Activated T-cell treated with anti-CD3 and anti-CD28 coated beads for 24 hours (primary cell): ENCODE results near the gene FGR.

Experiments
- DNase-seq: peaks from one replicate; pipeline ENCODE4 v3.0.0-alpha.2; 2020; ENCODE audit warnings: low read depth

Gene FGR

DNA sequence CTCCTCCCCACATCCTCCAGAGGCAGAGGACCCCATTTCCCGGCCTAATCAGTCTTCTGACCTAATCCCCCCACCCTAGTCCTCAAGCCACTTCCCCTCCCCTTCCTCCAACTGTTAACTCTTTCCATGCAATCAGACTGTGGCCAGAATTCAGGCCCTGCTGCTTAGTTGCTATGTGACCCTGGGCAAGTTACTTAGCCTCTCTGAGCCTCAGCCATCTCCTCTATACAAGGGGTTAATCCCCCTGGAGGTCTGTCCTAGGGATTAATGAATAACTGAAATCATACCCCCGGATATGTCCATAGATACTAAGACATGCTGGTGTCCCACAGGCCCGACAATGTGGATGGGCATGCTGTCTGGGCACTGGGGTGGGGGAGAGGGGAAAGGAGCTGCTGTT, 49.3 kb downstream of the FGR start:
- no peak for DNase-seq

DNA sequence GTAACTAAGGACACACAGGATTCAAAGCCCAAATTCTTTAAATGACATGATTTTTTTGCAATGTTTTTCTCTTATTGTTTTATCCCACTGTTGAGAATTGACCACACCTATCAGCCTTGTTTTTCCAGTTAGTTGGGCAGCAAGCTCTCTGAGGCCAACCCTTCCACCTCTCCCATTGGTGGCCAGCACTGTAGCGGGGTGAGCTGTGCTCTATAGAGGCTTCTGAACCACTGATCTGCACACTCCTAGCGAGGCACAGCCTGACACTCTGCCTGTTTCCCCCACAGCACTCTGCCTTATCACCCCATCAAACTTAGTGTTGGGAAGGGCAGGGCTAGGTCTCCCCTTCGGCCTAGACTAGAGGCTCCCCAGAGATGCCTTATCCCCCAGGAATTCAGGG, 50.5 kb downstream of the FGR start:
- DNase-seq = no peak

DNA sequence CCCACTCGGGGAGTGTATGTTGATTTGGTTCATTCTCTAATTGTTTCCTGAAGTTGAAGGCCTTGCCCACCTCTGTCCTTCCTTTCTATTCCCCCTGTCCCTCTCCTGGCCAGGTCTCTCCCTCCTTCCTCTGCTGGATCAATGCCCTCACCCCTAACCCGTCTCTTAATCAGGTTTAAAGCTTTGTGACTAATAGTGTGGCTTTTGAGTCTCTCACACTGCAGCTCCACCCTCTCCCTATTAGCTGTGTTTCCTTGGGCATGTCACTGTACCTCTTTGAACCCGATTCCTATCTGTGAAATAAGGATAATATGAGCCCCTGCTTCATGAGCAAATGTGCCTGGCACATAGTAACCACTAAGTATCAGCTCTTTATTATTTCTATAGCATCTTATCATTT, 51.5 kb downstream of the FGR start:
- no peak for DNase-seq

DNA sequence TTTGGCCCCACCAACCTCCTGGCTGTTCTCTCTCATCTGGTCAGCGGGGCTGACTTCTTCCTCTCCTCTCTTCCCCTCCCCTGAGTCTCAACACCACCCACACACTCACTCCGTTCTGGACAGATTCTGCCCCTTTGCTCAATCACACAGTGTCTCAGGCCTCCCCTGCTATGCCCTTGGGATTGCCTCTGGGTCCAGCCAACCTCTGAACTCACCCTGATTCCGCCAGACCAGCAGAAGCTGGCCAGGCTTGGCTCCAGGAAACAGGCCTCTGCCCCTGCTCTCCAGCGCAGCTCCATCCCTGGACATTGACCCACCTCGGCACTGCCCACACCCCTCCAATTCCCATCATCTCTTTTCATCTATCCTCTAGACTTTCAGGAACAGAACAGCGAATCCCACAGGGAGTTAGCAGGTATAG, 53.2 kb downstream of the FGR start:
- no peak for DNase-seq

DNA sequence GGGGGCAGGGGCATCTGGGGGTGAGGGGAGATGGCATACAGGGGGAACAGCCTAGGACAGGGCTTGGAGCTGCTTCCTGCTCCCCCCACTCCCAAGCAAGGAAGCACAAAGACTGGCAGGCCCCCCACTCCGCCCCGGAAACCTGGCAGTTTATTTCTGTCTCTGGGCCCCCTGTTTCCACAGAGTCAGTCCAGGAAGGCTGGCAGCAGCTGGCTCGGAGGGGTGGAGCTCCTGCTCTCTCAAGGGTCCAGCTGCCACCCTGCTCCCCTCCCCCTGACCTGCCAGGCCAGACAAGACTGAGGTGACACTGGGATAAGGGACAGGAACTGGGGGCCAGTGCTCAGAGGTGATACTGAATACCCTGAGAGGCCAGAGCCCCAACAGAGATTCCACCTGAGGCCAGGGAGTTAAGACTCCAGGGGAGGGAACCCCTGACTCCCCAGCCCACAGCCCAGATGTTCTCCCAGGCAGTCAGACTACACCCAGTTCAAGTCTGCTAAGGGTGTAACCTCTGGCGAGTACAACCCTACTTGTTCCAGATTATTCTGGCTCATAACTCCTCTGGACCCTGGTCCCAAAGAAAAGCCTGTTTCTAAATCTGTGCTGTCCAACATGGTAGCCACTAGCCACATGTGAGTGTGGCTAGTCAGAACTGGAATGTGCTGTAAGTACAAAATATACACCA, 57.3 kb downstream of the FGR start:
- no peak for DNase-seq

DNA sequence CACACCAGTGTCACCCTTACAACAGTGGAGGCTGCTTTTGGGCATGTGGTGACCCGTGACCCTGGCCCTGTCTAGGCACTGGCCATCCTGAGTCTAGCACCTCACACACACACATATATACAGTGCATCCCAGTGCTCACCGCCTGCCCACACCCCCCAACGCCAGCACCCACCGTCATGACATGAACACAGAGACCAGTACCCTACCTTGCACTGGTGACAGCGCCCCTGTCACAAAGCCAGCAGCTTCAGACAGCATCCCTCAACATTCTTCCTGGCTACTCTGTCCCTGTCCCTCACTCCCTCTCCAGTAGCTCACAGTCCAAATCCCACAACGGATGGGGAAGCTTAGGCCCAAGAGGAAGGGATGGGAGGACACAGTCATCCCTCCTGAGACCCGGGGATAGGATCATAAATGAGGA, 58.2 kb downstream of the FGR start:
- no peak for DNase-seq

DNA sequence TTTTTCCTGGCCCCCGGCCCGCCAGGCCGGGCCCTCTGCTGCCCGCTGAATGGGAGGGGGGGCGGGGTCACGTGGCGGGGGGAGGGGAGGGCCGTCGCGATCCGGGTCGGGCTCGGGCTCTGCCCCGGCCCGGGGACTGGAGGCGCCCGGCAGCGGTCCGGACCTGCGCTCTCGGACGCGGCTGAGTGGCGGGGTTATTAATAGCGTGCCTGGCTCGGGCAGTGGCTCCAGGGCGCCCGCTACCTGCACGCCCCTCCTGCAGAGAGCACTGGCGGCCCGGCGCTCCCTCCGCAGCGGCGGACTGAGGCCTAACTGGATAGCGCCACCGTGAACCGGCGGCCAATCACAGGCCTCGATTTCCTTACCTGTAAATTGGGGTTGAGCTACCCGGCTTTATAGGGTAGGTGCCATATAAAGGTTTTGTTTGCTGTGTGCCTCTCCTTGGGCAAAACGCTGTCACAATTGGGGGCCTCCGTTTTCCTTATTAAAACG, 59.1 kb downstream of the FGR start:
- no peak for DNase-seq

DNA sequence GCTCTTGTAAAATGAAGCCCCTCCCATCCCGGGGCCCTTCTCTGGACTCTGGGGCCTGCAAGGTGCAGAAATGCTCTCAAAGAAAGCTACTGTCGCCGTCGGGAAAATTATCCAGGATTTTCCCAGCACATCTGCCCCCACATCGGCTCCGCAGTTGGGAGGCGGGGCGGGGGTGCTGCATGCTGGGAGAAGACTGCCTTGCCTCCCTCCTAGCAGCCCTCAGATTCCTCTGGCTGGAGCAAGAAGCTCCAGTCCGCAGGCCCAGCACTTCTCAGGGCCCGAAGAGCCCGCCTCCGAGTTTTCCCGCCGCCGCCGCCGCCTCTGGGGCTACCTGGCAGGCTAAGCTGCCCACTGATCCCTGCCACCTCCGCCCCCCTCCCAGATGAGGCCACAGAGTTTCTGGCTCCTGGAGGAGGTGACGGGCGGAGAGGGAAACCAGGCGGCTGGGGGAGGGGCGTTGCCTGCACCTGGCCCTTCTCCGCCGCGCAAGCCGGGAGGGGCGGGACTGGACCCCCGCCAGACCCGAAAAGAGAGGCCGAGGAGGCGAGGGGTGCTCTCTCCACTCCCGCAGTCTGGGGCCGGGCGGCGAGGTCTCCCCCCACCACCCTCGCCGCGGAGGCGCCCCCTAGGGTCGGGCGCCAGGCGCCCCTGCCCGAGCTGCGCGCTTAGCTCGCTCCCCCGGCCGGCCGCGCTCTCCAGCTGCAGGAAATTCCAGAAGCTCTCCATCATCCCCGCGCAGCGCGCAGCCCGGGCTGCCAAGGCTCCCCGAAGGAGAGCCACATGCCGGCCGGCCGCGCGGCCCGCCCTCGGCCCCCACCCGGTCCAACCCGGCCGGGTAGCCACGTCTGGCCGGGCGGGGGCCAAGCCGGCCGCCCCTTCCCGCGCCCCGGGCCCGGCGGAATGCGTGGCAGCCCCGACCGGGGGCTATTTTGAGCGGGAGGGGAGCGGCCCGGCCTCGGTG, 59.8 kb downstream of the FGR start:
- no peak for DNase-seq

DNA sequence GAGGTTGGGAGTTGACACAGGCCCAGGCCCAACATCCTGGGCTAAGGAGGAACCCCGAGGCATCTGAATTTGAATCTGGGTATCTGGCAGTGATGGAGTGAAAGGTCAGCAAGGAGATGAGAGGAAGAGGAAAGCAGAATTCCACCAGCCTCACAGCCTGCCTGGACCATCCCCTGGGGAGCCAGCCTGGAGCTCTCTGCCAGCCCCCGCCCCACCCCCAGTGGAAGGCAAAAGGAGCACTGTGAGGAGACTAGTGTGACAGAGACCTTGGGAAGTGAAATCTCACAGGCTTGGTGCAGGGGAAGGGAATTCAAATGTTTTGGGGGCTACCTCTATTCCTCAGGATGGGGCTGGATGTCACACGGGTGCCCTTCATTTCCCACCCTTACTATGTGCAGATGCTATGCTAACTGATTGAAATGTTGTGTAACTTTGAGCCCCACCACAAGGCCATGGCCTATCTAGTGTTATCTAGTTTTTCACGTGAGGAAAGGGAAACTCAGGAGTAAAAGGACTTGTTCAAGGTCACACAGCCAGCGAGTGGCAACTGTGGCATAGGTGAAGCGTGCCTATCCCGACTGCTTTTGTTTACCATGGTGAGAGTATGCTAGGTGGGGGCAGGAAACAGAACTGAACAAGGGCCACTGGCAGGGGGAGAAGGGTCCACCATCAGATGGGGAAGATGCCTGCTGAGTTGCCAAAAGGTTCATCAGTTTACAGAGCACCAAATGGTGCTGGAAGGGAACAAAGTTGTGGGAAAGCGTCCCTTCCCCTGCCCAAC, 60.8 kb downstream of the FGR start:
- no peak for DNase-seq

DNA sequence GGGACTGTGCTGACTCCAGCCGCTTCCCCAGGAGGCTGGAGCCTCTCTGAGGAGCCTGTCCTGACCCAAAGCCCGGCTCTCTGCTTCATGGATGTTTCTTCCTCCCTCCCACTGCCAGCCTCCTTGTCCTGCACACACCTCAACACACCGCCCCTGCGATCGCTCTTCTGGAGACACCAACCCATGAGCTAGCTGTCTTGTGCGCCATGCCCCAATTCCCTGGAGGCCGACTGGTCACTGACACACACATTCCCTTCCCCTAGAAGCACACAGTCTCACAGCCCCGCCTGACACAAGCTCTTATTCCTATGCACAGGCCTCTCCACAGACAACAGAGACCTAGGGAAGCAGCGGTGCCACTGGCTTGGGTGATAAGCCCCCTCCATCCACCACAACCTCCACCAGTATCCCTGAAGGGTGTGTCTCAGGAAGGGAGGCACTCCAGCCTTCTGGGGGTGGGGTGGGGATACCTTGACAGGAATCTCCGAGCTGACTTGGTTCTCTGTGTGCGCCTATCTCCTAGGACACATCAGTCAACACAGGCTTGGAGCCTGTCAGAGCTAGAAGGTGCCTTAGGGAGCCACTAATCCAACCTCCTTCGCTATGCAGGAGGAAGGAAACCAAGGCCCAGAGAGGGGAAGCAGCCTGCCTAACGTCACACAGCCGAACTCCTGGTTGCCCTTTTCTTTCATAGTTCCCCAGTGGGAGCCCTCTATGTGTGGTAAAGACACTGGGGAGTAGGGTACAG, 62.1 kb downstream of the FGR start:
- no peak for DNase-seq

DNA sequence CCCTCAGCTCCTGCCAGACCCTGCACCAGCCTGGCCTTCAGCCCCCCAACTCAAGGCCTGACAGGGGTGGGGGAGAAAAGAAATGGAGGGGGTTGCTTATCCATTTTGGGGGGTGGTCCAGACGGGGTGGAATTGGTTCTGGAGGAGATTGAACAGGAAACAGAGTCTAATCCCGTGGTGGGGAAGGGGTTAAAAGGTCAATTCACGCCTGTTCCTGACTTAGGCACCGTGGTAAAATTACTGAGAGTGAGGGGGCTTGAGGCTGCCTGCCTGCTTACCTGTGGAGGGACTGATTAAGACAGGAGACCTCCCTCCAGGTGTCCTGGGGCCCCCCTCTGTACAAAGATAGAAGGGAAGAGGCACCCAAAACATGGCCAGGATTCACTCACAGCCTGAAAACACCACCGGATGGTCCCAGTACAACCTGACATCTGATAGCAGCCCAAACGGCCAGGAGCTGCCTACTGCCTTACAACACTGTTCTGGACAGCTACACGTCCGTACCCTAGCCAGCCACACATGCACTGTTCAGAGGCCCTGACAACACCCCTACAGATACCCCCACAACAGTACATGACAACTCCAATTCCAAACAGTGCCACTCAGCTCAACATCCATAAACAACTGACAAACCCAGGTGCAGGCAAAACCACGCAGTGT, 62.8 kb downstream of the FGR start:
- no peak for DNase-seq

DNA sequence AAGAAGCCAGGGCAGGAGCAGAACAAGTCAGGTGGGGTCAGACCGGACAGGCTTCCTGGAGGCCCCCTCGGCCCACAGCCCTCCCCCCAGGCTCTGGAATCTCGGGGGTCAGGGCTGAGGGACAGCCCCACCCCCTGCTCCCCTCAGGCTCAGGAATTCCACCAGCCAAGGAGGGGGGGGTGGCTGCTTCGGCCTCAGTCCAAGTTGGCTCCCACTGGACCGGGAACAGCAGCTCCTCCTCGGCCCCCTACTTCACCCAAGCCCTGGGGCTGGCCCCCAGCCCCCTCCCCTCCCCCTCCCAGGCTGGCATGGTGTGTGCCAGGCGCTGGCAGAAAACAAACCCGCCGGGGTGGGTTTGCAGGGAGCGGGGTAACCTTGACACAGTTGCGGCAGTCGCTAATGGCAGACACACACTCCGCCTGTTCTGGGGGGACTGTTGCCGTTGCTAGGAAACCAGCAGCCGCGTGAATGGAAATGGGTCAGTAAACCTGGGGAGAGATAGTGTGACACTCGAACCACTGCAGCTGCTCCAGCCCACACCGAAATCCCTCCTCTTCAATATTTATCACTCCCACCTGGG, 63.5 kb downstream of the FGR start:
- no peak for DNase-seq

DNA sequence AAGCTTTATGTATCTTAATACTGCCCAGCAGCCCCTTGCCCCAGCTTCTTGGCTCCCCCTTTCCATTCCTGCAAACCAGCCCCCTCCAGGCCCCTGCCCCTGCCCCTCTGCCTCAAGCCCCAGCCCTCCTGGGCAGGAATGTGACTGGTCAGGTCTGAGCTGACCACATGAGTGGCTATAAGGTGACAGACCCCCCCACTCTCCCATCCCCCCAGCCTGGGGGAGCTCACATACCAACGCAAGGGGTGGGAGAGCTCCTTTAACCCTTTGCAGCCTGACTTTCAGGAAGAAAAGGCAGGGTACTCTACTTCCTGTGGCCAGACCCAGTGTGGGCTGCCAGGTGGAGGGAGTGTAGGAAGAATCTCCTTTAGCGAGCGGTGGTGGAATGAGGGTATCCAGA, 64.2 kb downstream of the FGR start:
- no peak for DNase-seq

DNA sequence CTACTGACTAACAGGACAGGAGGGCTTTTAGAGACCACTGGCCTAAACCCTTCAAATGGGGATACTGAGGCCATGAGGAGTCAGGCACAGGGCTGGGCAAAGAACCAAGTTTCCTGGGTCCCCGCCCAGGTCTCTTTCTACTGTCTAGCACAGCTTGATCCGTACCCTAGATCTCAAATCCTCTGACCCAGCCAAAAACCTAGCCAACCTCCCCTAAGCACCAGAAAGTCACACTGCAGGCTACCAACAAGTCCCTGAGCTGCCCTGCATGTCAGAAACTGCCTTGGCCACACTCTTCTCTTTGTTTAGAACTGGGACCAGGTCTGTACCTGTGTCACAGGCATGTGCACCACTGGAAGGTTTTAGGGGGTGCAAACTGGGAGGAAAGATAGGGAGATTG, 64.6 kb downstream of the FGR start:
- no peak for DNase-seq

DNA sequence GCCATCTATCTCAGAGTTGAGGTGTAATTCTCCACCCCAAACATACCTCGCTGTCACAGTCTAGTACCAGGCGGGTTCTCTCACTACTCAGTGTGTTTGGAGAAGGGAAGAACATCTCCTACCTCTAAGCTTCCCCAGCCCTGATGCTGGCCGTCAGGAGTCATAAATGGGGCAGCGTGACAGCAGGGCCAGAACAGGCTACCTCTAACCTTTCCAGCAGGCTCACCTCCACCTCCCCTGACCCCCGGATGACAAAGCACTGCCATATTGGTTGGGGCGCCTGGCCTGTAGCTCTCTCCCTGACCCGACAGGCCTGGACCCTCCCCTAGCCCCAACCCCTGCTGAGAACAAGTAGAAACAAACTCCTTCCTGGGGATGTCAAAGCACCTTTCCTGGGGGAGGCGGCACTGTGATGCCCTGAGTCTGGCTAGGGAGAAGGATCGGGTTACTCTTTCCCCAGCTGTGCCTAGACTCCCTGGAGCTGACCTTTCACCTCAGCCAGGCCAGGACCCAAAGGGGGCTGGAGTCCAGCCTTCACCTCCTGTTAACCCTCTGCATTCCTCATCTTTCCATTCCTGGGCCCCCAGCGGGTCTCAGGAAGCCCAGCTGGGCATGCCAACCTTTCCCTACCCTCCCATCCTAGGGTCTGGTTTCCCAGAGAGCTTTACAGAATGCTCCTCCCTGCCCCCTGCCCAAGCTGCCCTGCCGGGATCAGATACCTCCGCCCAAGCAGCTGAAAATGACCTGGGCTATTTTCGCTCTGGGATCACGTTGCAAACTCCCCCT, 65.3 kb downstream of the FGR start:
- DNase-seq = no peak

DNA sequence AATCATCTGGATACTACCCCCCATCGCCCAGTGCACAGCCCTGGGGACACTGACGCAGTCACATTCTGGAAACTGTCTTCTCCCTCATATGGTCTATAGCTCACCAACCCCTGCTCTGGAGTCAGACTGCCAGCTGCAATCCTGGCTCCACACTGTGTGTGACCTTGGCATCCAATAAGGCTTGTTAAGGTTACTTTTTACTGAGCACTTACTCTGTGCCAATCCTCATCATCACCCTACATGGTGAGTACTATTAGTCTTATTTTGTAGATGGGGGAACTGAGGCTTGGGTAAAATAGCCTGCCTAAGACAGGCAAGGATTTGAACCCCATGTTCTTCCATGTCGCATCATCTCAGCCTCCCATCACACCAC, 65.9 kb downstream of the FGR start:
- no peak for DNase-seq

DNA sequence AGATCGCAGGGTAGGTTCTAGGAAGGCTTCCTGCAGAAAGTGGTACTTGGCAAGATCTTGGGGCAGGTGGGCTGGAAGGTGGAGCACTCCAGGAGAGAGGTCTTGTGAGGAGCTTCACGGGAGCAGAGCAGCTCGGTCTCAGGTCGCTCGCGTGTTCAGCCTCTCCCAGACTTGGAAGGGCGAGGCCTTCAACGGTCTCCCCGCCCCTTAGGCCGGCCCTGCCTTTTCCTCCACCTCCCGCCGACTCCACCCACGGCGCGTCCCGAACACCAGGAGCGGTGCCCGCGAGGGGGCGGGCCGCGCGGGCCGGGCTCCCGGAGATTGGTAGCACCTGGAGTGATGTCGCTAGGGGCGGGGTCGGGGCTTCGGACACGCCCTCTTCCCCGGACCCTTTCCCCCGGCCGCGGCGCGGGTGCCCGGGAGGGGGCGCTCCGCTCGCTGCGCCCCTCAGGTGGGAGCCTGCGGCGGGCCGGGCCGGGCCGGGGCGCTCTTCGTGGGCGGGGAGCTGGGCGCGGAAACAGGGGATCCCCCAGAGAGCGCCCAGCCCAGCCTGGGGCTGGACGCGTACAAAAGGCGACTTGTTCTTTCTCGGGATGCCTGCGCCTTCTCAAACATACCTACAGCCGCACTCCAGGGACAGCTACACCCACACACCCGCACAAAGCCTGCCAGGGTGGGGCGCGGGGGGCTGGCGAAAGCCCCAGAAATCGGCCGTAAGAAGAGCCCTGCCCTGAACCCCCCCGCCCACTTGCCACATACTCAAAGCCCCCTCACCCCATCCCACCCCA, 66.5 kb downstream of the FGR start:
- DNase-seq = peak; percentile 91

DNA sequence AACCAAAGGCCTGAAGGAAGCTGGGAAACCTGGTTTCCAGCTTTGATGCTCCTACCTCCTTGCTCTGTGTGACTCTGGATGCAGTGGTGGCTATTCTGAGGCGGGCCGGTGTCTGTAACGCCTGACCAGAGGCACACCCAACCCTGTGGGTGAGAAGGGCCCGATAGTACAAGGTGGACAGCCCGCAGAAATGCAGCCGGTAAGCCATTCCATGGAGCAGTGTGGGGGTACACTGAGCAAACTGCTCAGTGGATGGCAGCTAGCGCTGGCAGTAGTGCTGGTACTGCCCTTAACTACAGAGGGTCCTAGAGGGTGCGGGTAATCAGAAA, 67.0 kb downstream of the FGR start:
- no peak for DNase-seq

DNA sequence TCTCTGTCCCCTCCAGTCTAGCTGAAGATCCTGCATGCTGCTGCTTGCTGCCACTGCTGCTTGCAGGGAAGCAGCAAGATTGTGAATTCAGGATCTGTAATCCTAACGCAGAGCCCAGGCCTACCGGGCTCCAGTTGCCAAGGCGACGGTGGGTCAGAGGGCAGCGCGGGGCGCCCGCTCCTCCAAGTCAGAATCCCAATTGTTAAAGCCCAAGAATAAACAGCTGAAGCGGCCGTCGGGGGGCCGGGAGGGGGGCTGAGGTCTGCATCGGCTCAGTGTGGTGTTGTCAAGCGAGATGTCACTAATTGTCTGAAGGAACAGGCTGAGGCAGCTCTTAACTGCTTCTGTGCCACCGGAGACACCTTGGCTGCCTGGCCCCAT, 67.8 kb downstream of the FGR start:
- no peak for DNase-seq
